HG02588 (cell line): ENCODE data around the gene EDRF1.

Source experiments
- ATAC-seq: cut with Tn5 transposase; IDR thresholded peaks from one replicate; pipeline ENCODE4 v1.9.1; 2021; ENCODE audit warnings: mild to moderate bottlenecking, moderate library complexity; ENCODE audit not compliant: unreplicated experiment

The EDRF1 gene

DNA sequence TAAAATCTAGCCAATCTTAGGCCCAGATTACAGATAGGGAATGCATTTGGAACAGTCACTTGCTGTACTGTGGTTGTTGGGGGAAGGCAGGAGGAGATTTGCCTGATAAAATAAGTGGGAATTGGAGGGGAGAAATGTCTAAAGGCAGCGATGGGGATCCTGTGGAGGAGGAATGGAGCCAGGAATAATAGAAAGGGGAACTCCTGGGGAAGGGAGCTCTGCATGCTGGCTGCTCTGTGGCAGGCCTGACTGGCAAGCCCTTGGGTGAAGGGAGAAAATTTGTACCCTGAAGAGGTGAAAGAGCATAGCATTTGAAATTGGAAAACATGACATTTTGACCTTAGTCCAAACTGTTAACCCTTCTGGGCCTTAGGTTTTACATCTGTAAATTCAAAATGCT is 42.5 kb downstream of the EDRF1 start:
- no peak for ATAC-seq

DNA sequence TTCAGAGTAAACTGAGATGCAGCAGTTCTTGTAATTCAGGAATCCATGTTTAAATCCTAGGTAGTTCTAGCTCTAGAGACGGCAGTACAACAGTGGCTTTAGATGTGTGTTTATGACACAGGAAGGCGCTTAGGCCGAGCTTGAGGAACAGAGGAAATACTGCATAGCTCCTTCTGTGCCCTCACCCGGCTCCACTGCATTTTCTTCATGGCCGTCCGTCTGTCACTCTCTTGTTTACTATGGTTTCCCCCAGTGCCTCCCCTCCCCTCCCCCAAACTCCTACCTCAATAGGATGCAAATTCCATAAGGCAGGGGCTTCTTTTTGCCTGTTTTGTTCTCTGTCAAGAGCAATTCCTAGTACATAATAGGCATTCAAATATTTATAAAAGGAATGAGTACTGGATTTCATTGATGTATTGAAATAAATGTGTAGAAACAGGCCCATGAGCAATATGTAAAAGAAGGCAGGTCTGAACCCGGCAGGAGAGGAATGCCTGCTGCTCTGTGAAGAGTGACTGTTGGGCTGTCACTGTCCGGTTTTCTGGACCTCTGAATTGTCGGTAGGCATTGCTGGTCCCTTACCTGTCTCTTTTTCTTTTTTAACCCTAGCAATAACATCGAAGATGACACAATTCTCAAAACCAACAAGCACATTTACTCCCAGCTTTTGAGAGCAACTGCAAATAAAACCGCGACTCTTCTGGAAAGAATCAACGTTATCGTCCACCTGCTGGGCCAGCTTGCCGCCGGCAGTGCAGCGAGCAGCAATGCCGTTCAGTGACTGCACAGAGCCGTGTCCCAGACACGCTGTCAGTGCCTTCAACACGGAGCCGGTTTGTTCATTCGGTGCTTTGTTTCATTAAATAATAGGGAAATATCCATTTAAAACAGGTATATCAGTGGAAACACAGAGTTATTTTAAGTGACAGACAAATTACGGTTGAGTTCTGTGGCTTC is 43.5 kb downstream of the EDRF1 start:
- no peak for ATAC-seq

DNA sequence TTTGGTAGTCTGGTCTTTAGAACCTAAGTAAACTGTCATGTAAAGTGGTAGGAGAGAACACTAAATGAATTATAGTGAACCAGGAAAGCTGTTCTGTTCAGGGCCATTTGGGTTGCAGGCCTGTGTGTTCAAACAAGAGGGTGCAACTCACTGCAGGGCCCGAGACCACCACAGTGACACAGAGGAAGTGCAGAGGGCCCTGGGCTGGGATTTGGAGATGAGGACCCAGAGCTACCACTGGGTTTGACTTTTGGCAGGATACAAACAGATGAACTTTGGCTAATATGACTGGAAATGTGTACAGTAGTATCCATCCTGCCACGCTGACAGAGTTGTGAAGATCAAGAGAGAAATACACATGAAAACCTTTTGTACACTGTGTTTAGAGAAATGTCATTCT is 46.3 kb downstream of the EDRF1 start:
- ATAC-seq = no peak

DNA sequence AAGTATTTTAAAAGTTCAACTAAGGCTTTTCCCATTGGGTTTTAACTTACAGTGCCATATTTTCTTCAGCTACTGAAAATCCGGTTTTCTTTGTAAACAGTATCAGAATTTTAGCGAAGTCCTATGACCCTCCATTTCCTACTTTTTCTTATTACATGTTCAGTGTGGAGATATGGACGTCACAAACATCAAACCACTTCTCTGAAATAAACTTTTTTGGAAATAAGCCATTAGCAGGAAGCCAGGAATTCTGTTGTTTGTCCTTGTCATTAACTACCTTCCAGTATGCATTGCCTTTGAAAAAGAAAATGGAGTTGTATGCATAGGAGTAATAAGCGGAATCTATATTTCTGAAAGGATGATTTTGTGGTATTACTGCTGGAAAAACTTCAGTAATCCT is 47.0 kb downstream of the EDRF1 start:
- no peak for ATAC-seq

DNA sequence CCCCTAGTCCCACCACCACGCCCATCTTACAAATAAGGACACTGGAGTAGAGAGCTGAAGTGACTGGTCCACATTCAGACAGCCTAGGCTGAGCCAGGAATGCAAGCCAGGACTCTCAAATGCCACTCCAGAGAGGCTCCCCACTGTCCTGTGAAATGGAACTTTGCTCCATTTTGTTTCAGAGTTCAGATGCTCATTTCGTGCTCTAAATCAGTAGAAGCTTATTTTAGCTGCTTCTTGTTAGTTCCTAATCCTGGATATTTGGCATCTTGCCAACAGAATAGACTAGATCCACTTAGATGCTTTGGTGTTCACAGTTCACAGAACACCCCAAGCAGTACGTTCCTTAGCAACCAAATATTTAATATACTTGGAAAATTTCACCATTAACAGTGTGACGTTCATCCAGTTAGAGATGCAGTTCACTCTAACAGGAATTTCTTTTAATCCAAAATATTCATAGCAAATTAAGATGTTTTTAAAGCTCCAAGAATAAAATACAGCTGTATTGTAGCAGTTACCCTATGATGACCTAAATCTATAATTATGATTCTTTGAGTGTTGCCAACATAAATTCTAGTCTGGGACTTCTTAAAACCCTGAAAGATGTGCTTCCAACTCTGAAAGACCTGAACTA is 48.8 kb downstream of the EDRF1 start:
- no peak for ATAC-seq

DNA sequence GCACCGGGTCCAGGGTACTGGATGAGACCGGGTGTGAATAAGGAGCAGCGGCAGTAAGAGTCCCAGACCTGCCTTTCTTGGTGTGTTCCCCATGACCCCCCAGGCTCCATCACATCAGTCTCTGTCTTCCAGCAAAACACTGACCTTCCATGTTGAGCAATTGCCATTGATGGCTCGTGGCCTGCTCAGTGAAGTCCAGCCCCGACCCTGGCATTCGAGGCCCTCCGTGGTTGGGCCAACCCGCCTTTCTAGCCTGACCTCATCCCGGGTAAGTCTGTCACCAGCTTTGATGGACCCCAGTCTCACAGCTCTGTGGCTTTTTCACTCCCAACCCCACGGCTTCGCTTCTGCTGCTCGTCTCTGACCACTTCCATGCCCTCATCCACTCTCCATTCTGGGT is 49.7 kb downstream of the EDRF1 start:
- ATAC-seq = no peak

DNA sequence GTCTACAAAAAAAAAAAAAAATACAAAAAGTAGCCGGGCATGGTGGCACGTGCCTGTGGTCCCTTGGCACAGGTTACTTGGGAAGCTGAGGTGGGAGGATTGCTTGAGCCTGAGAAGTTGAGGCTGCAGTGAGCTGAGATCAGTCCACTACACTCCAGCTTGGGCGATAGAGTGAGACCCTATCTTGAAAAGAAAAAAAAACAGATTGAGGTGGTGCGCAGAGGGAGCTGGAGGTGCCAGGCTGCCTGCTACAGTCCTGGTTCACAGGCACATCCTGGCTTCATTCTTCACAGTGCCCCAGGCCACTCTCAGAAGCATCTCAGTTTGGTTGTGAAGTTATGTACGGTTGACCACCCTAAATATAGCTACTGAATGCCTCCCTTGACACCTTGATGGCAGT is 51.3 kb downstream of the EDRF1 start:
- no peak for ATAC-seq

DNA sequence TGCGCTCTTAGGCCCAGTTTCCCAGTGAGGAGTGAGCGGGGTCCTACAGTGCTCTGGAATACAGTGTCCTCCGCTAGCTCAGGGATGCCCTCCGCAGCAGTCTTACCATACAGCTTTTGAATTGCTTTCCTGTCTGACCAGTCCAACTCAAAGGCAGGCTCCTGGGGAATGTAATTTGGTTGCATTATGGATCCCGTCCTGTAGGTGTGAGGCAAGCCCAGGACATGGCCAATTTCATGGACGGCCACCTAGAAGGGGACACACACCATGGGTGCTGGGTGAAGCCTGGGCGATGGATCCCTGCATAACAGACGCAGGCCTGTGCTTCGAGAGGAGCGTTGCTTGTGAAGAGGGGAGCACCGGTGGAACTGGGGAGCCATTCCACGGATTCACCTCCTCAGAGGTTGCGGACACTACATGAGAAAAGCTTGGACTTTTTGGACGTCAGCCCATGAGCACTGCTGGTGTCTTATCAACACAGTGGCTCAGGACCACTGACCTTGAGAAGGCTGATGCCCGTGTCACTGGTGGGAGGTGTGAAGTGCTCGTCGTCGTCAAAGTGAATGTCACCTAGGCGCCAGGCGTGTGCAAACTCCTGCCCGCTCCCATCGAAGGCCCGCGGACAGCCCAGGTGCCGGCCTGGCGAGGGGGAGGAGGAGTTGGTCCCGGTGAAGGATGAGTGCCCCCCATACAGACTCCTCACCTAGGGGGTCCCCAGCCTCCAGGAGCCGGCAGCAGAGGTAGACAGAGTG is 52.8 kb downstream of the EDRF1 start:
- no peak for ATAC-seq

DNA sequence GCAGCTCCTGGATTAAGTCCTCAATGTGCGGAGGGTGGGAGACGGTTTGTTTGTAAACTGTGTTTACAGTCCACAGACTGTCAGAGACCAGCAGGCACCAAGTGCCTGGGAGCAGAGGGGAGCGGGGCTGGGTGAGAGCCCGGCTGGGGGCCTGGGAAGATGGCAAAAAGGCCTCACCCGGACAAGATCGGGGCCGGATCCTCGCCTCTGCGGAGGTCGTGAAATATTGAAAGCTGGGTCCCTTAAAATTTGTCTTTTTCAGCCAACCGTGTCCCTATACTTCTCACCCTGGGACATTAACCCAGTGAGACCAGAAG is 53.3 kb downstream of the EDRF1 start:
- no peak for ATAC-seq

DNA sequence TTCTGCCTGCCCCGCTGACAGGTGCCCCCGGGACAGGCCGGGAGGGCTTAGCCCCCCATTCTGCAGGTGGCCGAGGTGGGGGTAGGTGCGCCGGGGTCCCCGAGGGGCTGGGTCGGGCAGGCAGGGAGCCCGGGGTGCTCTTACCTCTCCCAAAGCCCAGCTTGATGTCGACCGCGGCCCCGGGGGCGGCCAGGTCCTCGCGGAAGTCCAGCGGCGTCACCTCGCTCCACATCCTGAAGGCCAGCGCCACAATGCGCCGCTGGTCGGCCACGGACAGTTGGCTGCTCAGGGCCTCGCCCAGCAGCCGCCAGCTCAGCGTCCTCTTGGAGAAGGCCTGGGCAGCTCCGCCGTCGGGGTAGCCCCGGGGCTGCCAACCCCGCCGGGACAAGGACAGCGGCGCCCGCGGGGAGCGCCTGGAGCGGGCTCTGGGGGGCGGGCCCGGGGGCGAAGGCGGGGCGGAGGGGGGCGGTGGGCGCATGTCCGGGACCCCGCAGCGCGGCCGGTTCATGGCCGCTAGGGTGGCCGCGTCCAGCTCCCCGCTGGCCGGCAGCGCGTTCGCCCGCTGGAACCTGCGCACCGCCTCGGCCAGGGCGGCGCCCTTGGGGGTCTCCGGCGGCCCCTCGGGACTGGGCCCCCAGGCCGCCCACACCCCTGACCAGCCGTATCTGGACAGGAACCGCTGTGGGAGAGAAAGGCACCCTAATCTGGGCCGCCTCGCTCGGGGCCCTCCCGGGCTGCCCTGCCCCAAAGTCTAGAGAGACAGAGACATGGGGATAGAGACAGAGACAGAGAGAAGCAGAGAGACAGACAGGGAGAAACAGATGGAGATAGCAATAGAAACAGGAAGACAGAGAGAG is 54.4 kb downstream of the EDRF1 start:
- ATAC-seq = no peak

DNA sequence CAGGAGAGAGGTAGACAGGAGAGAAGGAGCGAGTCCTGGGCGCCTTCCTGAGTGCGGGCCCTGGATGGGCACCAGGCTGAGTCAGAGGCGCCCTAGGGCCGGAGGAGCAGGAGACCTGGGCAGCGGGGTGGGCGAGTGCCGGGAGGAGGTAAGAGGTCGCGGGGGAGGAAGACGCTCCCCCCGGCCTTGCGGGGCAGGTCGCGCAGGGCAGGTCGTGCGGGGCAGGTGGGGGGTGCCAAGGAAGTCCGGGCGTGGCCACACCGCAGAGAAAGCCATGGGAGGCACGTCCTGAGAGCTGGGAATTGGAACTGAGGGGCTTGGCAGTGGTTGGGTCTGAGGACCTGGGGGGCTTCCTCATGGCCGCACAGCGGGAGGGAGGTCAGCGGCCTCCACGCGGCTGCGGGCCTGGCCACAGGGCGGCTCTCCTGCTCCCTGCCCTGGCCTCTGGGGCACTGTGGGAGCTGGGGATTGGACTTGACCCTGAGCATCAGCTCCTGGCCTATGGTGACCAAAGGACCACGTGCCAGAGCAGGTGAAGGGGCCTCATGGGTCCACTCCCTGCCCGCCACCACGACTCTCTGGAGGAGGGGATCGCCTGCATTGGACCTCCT is 55.2 kb downstream of the EDRF1 start:
- ATAC-seq = no peak

DNA sequence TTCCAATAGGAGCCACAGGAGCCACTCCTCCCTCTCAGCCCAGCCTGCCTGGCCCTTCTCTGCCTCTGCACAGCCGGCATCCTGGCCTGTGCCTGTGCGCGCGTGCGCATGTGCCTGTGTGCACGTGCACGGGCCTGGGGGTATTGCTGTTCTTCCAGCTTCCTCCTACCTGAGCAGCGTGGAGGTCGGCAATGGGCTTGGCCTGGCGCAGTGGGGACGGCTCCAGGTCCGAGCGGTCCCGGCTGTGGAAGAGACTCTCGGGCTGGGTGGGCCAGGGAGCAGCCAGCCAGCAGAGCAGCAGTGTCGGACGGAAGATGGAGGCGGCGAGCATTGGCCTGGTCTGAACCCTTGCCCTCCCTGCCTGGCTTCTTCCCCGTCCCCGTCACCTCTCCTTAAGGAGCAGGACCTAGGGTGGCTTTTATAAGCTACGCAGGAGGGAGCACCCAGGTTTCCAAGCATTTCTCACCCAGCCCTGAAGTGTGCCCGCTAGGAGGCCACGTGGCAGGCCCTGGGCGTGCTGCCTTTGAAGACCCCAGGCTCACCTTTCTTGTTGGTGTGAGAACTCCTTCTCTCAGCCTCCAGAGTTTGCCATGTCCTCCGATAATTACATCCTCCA is 56.1 kb downstream of the EDRF1 start, which contains the start of gene MMP21:
Gene MMP21, minus strand, starts transcription at position 331 of the 616 bp plus-strand sequence. Its CDS starts 0 bp downstream, at position 331.
- ATAC-seq = no peak

DNA sequence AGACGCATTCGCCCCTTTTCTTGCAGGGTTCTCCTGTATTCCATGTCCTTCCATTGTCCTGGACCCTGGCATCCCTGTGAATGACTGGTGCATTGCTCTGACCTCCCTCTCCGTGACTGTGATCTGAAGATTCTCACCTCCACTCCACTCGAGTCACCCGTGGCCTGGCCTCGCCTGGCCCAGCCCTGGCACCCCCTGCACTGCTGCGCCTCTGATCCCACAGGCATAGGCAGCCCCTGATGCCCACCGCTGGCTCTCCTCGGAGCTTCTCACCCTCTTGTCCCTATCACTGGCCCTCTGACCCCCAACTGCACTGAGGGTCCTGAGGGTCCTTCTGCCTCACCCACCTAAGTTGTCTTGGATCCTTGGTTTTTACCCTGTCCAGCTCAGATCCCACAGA is 58.3 kb downstream of the EDRF1 start:
- ATAC-seq = no peak

DNA sequence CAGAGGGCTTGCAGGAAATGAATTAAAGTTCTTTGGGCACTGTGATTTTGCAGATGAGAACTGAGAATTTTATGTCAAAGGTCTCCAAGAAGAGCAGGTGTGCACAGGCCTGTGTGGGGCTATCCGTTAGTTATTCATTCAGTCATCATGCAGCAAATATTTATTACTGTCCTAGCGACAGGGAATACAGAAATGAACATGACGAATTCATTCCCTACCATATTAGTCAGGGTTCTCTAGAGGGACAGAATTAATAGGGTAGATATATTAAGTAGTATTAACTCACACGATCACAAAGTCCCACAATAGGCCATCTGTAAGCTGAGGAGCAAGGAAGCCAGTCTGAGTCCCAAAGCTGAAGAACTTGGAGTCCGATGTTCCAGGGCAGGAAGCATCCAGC is 59.0 kb downstream of the EDRF1 start:
- ATAC-seq = no peak

DNA sequence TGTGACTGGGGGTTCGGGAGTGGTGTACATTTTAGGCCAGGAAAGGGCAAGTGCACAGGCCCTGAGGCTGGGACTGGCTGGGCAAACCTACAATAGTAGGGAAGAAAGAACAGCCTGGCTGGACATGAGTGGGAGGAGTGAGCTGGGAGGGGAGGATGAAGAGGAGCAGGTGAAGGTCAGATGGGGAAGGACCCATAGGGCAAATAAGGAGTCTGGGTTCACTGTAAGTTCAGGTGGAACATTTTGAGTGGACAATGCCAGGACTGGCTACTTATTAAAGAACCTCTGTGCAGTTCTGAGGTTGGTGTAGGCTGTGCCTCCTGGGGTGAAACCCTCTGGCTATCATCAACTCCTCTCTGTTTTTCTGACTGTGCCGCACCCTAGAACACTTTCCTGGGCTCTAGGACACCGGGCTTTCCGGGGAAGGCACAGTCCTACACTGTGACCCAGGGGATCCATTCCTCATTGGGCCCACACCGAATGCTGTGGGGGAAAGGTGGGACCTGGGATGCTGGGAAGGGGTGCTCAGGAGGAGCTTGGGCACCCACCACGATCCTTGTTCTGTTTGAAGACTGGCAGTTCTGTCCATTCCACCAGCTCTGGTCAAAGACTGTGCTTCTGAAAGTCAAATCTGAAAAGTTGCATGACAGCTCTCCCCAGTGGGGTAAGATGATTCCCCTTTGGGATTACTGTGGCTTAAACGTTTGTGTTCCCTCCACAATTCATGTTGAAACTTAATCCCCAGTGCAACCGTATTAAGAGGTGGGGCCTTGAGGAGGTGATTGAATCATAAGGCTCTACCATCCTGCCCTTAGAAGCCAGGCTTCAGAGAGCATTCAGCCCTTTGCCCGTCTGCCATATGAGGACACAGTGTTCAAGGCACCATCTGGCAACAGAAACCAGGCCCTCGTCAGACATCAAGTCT is 60.2 kb downstream of the EDRF1 start:
- ATAC-seq = no peak

DNA sequence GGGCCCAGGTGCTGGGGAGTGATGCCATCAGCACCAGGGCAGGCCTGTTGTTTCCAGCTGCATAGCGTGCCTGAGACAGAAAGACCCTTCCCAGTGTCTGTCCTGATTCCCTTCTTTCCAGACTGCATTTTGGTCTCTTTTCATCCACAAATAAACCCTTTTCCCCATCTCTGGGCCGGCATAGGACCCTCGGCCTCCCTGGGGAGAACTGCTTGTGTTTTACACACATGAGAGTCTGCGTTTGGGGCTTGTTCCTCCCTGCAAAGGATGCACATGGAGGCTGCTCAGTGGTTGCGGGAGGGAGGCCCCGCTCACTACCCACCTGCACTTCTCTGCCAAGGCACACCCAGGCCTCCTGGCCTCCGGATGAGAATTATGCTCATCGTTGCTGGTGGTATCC is 61.9 kb downstream of the EDRF1 start:
- ATAC-seq = no peak

DNA sequence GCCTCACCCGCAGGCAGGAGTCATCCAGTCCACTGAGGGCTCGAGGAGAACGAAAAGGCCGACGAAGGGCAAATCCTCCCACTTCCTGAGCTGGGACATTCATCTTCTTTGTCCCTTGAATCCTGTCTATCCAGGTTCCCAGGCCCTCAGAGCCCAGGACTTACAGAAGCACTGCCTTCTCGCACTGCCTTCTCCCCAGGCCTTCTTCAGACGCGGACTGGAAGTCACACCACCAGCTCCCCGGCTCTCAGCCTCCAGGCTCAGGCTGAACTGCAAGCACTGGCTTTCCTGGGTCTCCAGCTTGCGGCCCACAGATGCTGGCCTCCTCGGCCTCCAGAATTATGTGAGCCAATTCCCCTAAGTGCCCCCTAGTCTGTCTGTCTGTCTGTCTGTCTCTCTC is 62.5 kb downstream of the EDRF1 start:
- ATAC-seq = no peak

DNA sequence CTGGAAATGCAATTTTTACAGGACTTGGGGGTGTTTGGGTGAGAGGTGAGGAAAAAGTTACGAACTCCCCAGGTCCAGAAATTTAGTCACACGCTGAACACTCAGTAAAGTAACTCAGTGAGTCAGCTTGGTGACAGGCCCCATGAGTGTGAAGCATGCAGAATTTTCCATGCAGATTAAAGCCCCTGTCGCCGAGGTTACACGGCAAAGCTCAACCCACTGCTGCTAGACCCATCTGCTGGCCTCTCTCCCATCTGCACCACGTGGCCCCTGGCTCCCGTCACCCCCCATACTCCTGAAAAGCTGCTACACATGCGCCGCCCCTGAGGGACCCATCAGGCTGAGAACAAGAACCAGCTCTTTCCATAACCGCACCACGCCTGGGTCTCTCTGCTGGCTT is 63.1 kb downstream of the EDRF1 start:
- ATAC-seq = no peak

DNA sequence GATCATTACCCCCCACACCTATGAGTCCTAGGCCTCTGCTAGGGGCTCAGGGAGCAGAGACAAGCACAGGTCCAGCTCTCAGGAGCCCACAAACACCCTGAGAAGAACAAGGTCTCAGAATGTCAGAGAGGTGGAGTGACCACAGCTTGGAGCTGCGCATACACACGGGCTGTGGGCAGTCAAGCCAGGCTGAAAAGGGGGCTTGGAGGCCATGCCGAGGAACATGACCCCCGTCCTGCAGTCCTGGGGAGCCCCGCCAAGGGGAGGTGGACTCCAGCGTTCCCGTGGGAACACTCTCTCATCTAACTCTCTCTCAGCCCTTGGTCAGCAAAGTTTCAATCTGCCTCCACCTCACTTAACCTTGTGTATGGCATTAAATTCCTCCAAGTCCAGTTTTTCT is 63.9 kb downstream of the EDRF1 start:
- ATAC-seq = no peak
